ENCODE data around the gene TRIM72. TPM values are rescaled to one million over a fixed set of nuclear protein-coding genes. Genes with fewer than 3 reads are reported as not detected.

The TRIM72 gene
- total RNA-seq, 4 donors from 2014 or later, result 0.15 to 0.17 TPM; not detected in 2

GRCh38 chr16:31185339-31185738, 28.6 kb upstream of the TRIM72 start:
- Histone ChIP-seq H3K36me3 (peaks cover 80% of the 10 kb centered on the region), H3K4me1 (peaks cover 40% of the 10 kb centered on the region)
- 63% methylated on average over 5 of the region's 5 CpGs for WGBS

GRCh38 chr16:31186176-31186575, 27.7 kb upstream of the TRIM72 start:
- Histone ChIP-seq H3K36me3 (peaks cover 89% of the 10 kb centered on the region), H3K4me3 (no peak overlapping the region), H3K9me3 (no peaks in the 10 kb centered on the region), H3K27me3 (no peaks in the 10 kb centered on the region), H3K27ac (no peak overlapping the region), H3K4me1 (peaks cover 36% of the 10 kb centered on the region)
- WGBS, result 83% methylated on average over 7 of the region's 7 CpGs
- no peak for TF ChIP-seq CTCF (IDR thresholded peaks at IDR 0.05)
- TF ChIP-seq POLR2A (IDR thresholded peaks at IDR 0.05), result no peak
- TF ChIP-seq EP300 (IDR thresholded peaks at IDR 0.05), result no peak
- no peak for TF ChIP-seq POLR2AphosphoS5 (IDR thresholded peaks at IDR 0.05)
- DNase-seq (ENCODE audit: low spot score in 2 of 2), result no peak

More at GRCh38 chr16:31185339-31185738, 28.6 kb upstream of the TRIM72 start:
- no peak for DNase-seq (ENCODE audit: low spot score in 2 of 2)
- Histone ChIP-seq H3K4me3 (no peak overlapping the region), H3K27me3 (no peaks in the 10 kb centered on the region), H3K9me3 (no peaks in the 10 kb centered on the region), H3K27ac (no peak overlapping the region)
- TF ChIP-seq POLR2A (IDR thresholded peaks at IDR 0.05), result no peak
- no peak for TF ChIP-seq CTCF (IDR thresholded peaks at IDR 0.05)
- no peak for TF ChIP-seq EP300 (IDR thresholded peaks at IDR 0.05)
- TF ChIP-seq POLR2AphosphoS5 (IDR thresholded peaks at IDR 0.05), result no peak

GRCh38 chr16:31186930-31187807, 26.8 kb upstream of the TRIM72 start:
- no peak overlapping the region for H3K4me3 ChIP-seq
- H3K27me3 ChIP-seq, result no peaks in the 10 kb centered on the region
- peaks cover 26% of the 10 kb centered on the region for H3K4me1 ChIP-seq
- TF ChIP-seq POLR2AphosphoS5 (IDR thresholded peaks at IDR 0.05) (no peak), EP300 (IDR thresholded peaks at IDR 0.05) (no peak), POLR2A (IDR thresholded peaks at IDR 0.05) (no peak), CTCF (IDR thresholded peaks at IDR 0.05) (no peak)
- H3K36me3 ChIP-seq, result peaks cover 99% of the 10 kb centered on the region
- H3K27ac ChIP-seq, result no peak overlapping the region
- WGBS, result 79% methylated on average over 10 of the region's 10 CpGs
- DNase-seq (ENCODE audit: low spot score in 2 of 2), result no peak
- H3K9me3 ChIP-seq, result no peaks in the 10 kb centered on the region

GRCh38 chr16:31187808-31188189, 26.1 kb upstream of the TRIM72 start:
- H3K36me3 ChIP-seq, result peaks cover 99% of the 10 kb centered on the region
- H3K27ac ChIP-seq, result no peak overlapping the region
- peaks cover 20% of the 10 kb centered on the region for H3K4me1 ChIP-seq
- H3K4me3 ChIP-seq, result no peak overlapping the region
- H3K9me3 ChIP-seq, result no peaks in the 10 kb centered on the region
- no peaks in the 10 kb centered on the region for H3K27me3 ChIP-seq
- no peak for DNase-seq (ENCODE audit: low spot score in 2 of 2)
- TF ChIP-seq POLR2AphosphoS5 (IDR thresholded peaks at IDR 0.05) (no peak), CTCF (IDR thresholded peaks at IDR 0.05) (no peak), EP300 (IDR thresholded peaks at IDR 0.05) (no peak), POLR2A (IDR thresholded peaks at IDR 0.05) (no peak)
- 80% methylated on average over 8 of the region's 8 CpGs for WGBS
